Neural crest cell (in vitro differentiated cells): ENCODE results near the gene DGCR6L. TPM values are rescaled to one million over a fixed set of nuclear protein-coding genes. Genes with fewer than 3 reads are reported as not detected.
A peak's percentile ranks its signal among the peaks of the same experiment; 100 is the strongest.
"Not testable (repeated sequence)": the region's sequence is repeated elsewhere in the genome, so short reads cannot be mapped to it uniquely, and the experiment has no call there.

Experiments used
- DNase-seq: peaks from one replicate; pipeline ENCODE4 v3.0.0; 2021; ENCODE audit warnings: low read depth, mixed read lengths, low spot score
- H3K27ac Mint-ChIP-seq: one replicate; pipeline ENCODE4 v1.8.0; 2021; ENCODE audit warnings: mild to moderate bottlenecking, mixed read lengths; ENCODE audit not compliant: unreplicated experiment
- H3K27me3 Mint-ChIP-seq: 2 replicates; pipeline ENCODE4 v1.8.0; 2021; ENCODE audit warnings: low read depth, mild to moderate bottlenecking, mixed read lengths
- H3K36me3 Mint-ChIP-seq: 2 replicates; pipeline ENCODE4 v1.8.0; 2021; ENCODE audit warnings: low read depth, mild to moderate bottlenecking, mixed read lengths
- H3K4me1 Mint-ChIP-seq: 2 replicates; pipeline ENCODE4 v1.8.0; 2021; ENCODE audit warnings: mixed read lengths
- H3K4me3 Mint-ChIP-seq: one replicate; pipeline ENCODE4 v1.8.0; 2021; ENCODE audit warnings: mild to moderate bottlenecking, mixed read lengths
- H3K9me3 Mint-ChIP-seq: 2 replicates; pipeline ENCODE4 v1.8.0; 2021; ENCODE audit warnings: mixed read lengths
- CTCF ChIP-seq: fragments of 200-600 bp; sonication (generic); conservative IDR thresholded peaks from 2 replicates; pipeline ENCODE4 v1.5.0; 2021; ENCODE audit warnings: antibody characterized with exemption, mild to moderate bottlenecking
- total RNA-seq: library from RNA; stranded (reverse); gene quantifications from 2 replicates; pipeline ENCODE4 v1.2.1, GENCODE V29; 2021

Gene DGCR6L
- total RNA-seq, 1 donor from 2014 or later: 58.7 TPM

GRCh38 chr22:20290045-20290392, 29.8 kb downstream of the DGCR6L start:
- DNase-seq: no peak
- Mint-ChIP-seq H3K27me3 (peaks cover 1% of the 10 kb centered on the region), H3K9me3 (no peaks in the 10 kb centered on the region), H3K4me1 (no peaks in the 10 kb centered on the region), H3K4me3 (no peak overlapping the region), H3K27ac (no peak overlapping the region), H3K36me3 (no peaks in the 10 kb centered on the region)
- TF ChIP-seq CTCF: no peak

GRCh38 chr22:20289182-20290044, 30.4 kb downstream of the DGCR6L start:
- not testable (repeated sequence) for H3K9me3 Mint-ChIP-seq, H3K4me3 Mint-ChIP-seq, H3K27me3 Mint-ChIP-seq, DNase-seq, H3K4me1 Mint-ChIP-seq, H3K27ac Mint-ChIP-seq, H3K36me3 Mint-ChIP-seq

GRCh38 chr22:20286784-20287423, 33.0 kb downstream of the DGCR6L start:
- DNase-seq, H3K4me1 Mint-ChIP-seq, H3K36me3 Mint-ChIP-seq, H3K27me3 Mint-ChIP-seq, H3K9me3 Mint-ChIP-seq, H3K4me3 Mint-ChIP-seq, H3K27ac Mint-ChIP-seq: not testable (repeated sequence)

GRCh38 chr22:20286312-20286660, 33.6 kb downstream of the DGCR6L start:
- H3K27me3 Mint-ChIP-seq, H3K9me3 Mint-ChIP-seq, DNase-seq, H3K27ac Mint-ChIP-seq, H3K36me3 Mint-ChIP-seq, H3K4me1 Mint-ChIP-seq, H3K4me3 Mint-ChIP-seq: not testable (repeated sequence)

GRCh38 chr22:20285473-20286311, 34.2 kb downstream of the DGCR6L start:
- not testable (repeated sequence) for H3K4me1 Mint-ChIP-seq, H3K36me3 Mint-ChIP-seq, H3K9me3 Mint-ChIP-seq, H3K27me3 Mint-ChIP-seq, H3K4me3 Mint-ChIP-seq, H3K27ac Mint-ChIP-seq
- peak; percentile 96 for DNase-seq
- peak; percentile 90 for TF ChIP-seq CTCF

- no peak for DNase-seq
- Mint-ChIP-seq H3K27me3 (no peaks in the 10 kb centered on the region), H3K9me3 (no peaks in the 10 kb centered on the region), H3K4me3 (no peak overlapping the region), H3K27ac (no peak overlapping the region), H3K36me3 (no peaks in the 10 kb centered on the region), H3K4me1 (peaks cover 7% of the 10 kb centered on the region)
- no peak for TF ChIP-seq CTCF
Observed at GRCh38 chr22:20284471-20285086, 35.3 kb downstream of the DGCR6L start.
